GM12878 (cell line): ENCODE data around the gene NF1.

Experiments used
- ATF7 ChIP-seq: fragments of 450-650 bp; IDR thresholded peaks from 2 replicates; pipeline ENCODE4 v1.6.1; 2016; ENCODE audit warnings: low read depth, mild to moderate bottlenecking
- BCL11A ChIP-seq: IDR thresholded peaks from 2 replicates; pipeline ENCODE4 v1.6.1; 2011; ENCODE audit warnings: low read depth, low read length
- BHLHE40 ChIP-seq, 2 experiments: fragments of 450-650 bp in 1 of 2; IDR thresholded peaks; 2 replicates each; pipeline ENCODE4 v1.6.1; 2011 to 2017; ENCODE audit warnings: low read depth in 2 of 2, borderline replicate concordance in 1 of 2, improper control_type of control experiment in 1 of 2, low read length in 1 of 2, mild to moderate bottlenecking in 1 of 2
- CEBPB ChIP-seq, 2 experiments: fragments of 150-350 bp in 1 of 2; IDR thresholded peaks; 2 replicates each; pipeline ENCODE4 v1.6.1; 2012 to 2014; ENCODE audit warnings: low read depth in 2 of 2, low read length in 2 of 2, borderline replicate concordance in 1 of 2, inconsistent platforms in 1 of 2
- EGR1 ChIP-seq, 2 experiments: IDR thresholded peaks; 1 replicate in 1 of 2; 2 replicates in 1 of 2; pipeline ENCODE4 v1.6.1; 2011 to 2012; ENCODE audit warnings: low read depth in 2 of 2, low read length in 2 of 2, borderline replicate concordance in 1 of 2, mild to moderate bottlenecking in 1 of 2, moderate library complexity in 1 of 2
- EP300 ChIP-seq, 2 experiments: fragments of 150-350 bp in 1 of 2; IDR thresholded peaks; 2 replicates each; pipeline ENCODE4 v1.6.1; 2011 to 2012; ENCODE audit warnings: low read depth in 2 of 2, low read length in 2 of 2, borderline replicate concordance in 1 of 2, improper control_type of control experiment in 1 of 2, inconsistent platforms in 1 of 2; ENCODE audit not compliant: control insufficient read depth in 1 of 2
- EZH2 ChIP-seq: IDR thresholded peaks from 2 replicates; pipeline ENCODE4 v1.6.1; 2012; ENCODE audit warnings: low read depth, mild to moderate bottlenecking, control low read depth, inconsistent platforms, low read length, borderline replicate concordance; ENCODE audit not compliant: control insufficient read depth
- MAX ChIP-seq: IDR thresholded peaks from 2 replicates; pipeline ENCODE4 v1.6.1; 2012; ENCODE audit warnings: low read depth, low read length, improper control_type of control experiment
- MEF2A ChIP-seq: IDR thresholded peaks from 2 replicates; pipeline ENCODE4 v1.6.1; 2011; ENCODE audit warnings: low read depth, mild to moderate bottlenecking, low read length, moderate library complexity; ENCODE audit not compliant: insufficient read depth
- NFIC ChIP-seq: IDR thresholded peaks from 2 replicates; pipeline ENCODE4 v1.6.1; 2012; ENCODE audit warnings: low read depth, mild to moderate bottlenecking, inconsistent platforms, low read length, moderate library complexity
- POLR2A ChIP-seq: IDR thresholded peaks from 2 replicates; pipeline ENCODE4 v1.6.1; 2011; ENCODE audit warnings: low read depth, mild to moderate bottlenecking, low read length
- SIN3A ChIP-seq: IDR thresholded peaks from 2 replicates; pipeline ENCODE4 v1.6.1; 2012; ENCODE audit warnings: low read depth, low read length, improper control_type of control experiment
- ZSCAN29 ChIP-seq: fragments of 450-650 bp; IDR thresholded peaks from 2 replicates; pipeline ENCODE4 v1.6.1; 2017; ENCODE audit warnings: mild to moderate bottlenecking, moderate library complexity
- TF ChIP-seq, protein P1 (sequence below), 3 experiments: IDR thresholded peaks in 2 of 3; conservative IDR thresholded peaks in 1 of 3; 2 replicates each; pipeline ENCODE4 v1.5.1; 2011; ENCODE audit warnings: low read depth in 3 of 3, low read length in 3 of 3, mild to moderate bottlenecking in 3 of 3, control low read depth in 2 of 3, moderate library complexity in 2 of 3, inconsistent platforms in 1 of 3, mixed read lengths in 1 of 3; ENCODE audit not compliant: control insufficient read depth in 2 of 3, insufficient read depth in 1 of 3; ENCODE audit errors: extremely low read depth in 1 of 3

DNA sequence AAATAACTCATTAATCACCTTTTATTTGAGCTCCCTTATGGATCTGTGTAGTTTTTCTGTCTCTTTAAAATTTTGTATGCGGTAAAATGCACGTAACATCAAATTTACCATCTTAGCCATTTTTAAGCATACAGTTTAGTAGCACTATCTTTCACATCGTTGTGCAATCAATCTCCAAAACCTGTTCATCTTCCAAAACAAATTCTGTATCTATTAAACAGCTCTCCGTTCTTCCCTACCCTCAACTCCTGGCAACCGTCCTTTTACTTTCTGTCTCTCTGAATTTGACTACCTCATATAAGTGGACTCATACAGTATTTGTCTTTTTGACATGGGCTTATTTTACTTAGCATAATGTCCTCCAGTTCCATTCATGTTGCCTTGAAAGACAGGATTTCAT lies 100.5 kb downstream of the NF1 start:
- TF ChIP-seq BCL11A (no peak), POLR2A (no peak), SIN3A (no peak), NFIC (no peak), MAX (no peak), EP300 (IDR thresholded peaks at IDR 0.05; ENCODE audit: borderline replicate concordance in 1 of 2, control insufficient read depth in 1 of 2, low read depth in 2 of 2, low read length in 2 of 2) (no peak), EGR1 (IDR thresholded peaks at IDR 0.05; ENCODE audit: borderline replicate concordance in 1 of 2, low read depth in 2 of 2, low read length in 2 of 2) (no peak), ZSCAN29 (no peak), CEBPB (IDR thresholded peaks at IDR 0.05; ENCODE audit: borderline replicate concordance in 1 of 2, low read depth in 2 of 2, low read length in 2 of 2) (no peak), EZH2 (no peak), ATF7 (no peak), MEF2A (no peak), BHLHE40 (IDR thresholded peaks at IDR 0.05; ENCODE audit: borderline replicate concordance in 1 of 2, low read depth in 2 of 2, low read length in 1 of 2) (no peak)
- TF ChIP-seq, protein P1, sequence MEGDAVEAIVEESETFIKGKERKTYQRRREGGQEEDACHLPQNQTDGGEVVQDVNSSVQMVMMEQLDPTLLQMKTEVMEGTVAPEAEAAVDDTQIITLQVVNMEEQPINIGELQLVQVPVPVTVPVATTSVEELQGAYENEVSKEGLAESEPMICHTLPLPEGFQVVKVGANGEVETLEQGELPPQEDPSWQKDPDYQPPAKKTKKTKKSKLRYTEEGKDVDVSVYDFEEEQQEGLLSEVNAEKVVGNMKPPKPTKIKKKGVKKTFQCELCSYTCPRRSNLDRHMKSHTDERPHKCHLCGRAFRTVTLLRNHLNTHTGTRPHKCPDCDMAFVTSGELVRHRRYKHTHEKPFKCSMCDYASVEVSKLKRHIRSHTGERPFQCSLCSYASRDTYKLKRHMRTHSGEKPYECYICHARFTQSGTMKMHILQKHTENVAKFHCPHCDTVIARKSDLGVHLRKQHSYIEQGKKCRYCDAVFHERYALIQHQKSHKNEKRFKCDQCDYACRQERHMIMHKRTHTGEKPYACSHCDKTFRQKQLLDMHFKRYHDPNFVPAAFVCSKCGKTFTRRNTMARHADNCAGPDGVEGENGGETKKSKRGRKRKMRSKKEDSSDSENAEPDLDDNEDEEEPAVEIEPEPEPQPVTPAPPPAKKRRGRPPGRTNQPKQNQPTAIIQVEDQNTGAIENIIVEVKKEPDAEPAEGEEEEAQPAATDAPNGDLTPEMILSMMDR (IDR thresholded peaks at IDR 0.05 in 2 of 3, conservative IDR thresholded peaks at IDR 0.05 in 1 of 3; ENCODE audit: control insufficient read depth in 2 of 3, extremely low read depth in 1 of 3, insufficient read depth in 1 of 3, low read depth in 3 of 3, low read length in 3 of 3): no peak
